Gastroesophageal sphincter (tissue), 4 donors: ENCODE measurements around the gene SARS1. TPM values are rescaled to one million over a fixed set of nuclear protein-coding genes. Genes with fewer than 3 reads are reported as not detected.

Source experiments
- ATAC-seq: fragments of 150-250 bp; one replicate; pipeline ENCODE4 v1.9.1; 2016; ENCODE audit warnings: mild to moderate bottlenecking, moderate library complexity
- H3K27ac ChIP-seq, 4 donors: fragments of 200-600 bp; sonication (generic) in 3 of 4; 1 replicate in 3 of 4; 2 replicates in 1 of 4; pipeline ENCODE4 v1.5.1; 2016 to 2019
- H3K27me3 ChIP-seq: fragments of 200-600 bp; sonication (generic); one replicate; pipeline ENCODE4 v1.5.1; 2019
- H3K36me3 ChIP-seq, 2 donors: fragments of 200-600 bp; sonication (generic); one replicate each; pipeline ENCODE4 v1.5.1; 2019; ENCODE audit warnings: control low read depth in 1 of 2
- H3K4me1 ChIP-seq, 3 donors: fragments of 200-600 bp; sonication (generic); 1 replicate in 2 of 3; 2 replicates in 1 of 3; pipeline ENCODE4 v1.5.1; 2016 to 2019; ENCODE audit warnings: control low read depth in 2 of 3
- H3K4me3 ChIP-seq, 2 donors: fragments of 200-600 bp; sonication (generic); one replicate each; pipeline ENCODE4 v1.5.1; 2019; ENCODE audit warnings: mild to moderate bottlenecking in 1 of 2, moderate library complexity in 1 of 2
- H3K9me3 ChIP-seq, 3 donors: fragments of 200-600 bp; sonication (generic); one replicate each; pipeline ENCODE4 v1.5.1; 2017 to 2019; ENCODE audit warnings: control low read depth in 2 of 3
- CTCF ChIP-seq, 4 experiments: fragments of 200-600 bp in 2 of 4; fragments of 450-650 bp in 2 of 4; sonication (generic) in 1 of 4; IDR thresholded peaks; one replicate each; pipeline ENCODE4 v1.5.1; 2017 to 2019; ENCODE audit warnings: antibody characterized with exemption in 4 of 4, mild to moderate bottlenecking in 2 of 4, moderate library complexity in 2 of 4
- EP300 ChIP-seq: sonication (generic); formaldehyde crosslinking; IDR thresholded peaks from one replicate; pipeline ENCODE4 v1.6.1; 2017; ENCODE audit warnings: antibody characterized with exemption, mild to moderate bottlenecking
- POLR2A ChIP-seq, 2 donors: fragments of 450-650 bp; IDR thresholded peaks; one replicate each; pipeline ENCODE4 v1.6.1; 2017; ENCODE audit warnings: antibody characterized with exemption in 2 of 2, mild to moderate bottlenecking in 2 of 2, moderate library complexity in 1 of 2
- POLR2AphosphoS5 ChIP-seq: sonication (generic); formaldehyde crosslinking; IDR thresholded peaks from one replicate; pipeline ENCODE4 v1.6.1; 2017; ENCODE audit warnings: antibody characterized with exemption
- WGBS, 2 donors: methylation state at CpG; one replicate each; pipeline ENCODE4 v1.1.5; 2018; ENCODE audit warnings: low coverage in 1 of 2; 5-methylcytosine and 5-hydroxymethylcytosine counted together
- total RNA-seq, 4 donors: library from RNA; depleted of rRNA; stranded (reverse); fragments of >200 nt; gene quantifications; one replicate each; pipeline ENCODE4 v1.1.0, GENCODE V29; 2016

Gene SARS1
- total RNA-seq, 4 donors from 2014 or later, result 154 to 187 (median 158) TPM

- WGBS, 2 donors, result 80 to 83% methylated on average over 3 to 4 of the region's 7 CpGs
- no peak overlapping the region for H3K4me3 ChIP-seq
- H3K27ac ChIP-seq, result peak overlapping the region in 3 of 4 donors; percentile 72 to 81 (median 80)
- no peaks in the 10 kb centered on the region for H3K9me3 ChIP-seq
- H3K4me1 ChIP-seq, result peaks cover 0 to 47% (median 10%) of the 10 kb centered on the region in 3 donors
- no peaks in the 10 kb centered on the region for H3K36me3 ChIP-seq
- TF ChIP-seq POLR2A (IDR thresholded peaks at IDR 0.05) (no peak), EP300 (no peak), POLR2AphosphoS5 (no peak), CTCF (IDR thresholded peaks at IDR 0.05) (no peak)
- ATAC-seq, result no peak
- H3K27me3 ChIP-seq, result no peaks in the 10 kb centered on the region
These were observed 29.0 kb upstream of the SARS1 start for GRCh38 chr1:109184687-109185086.

GRCh38 chr1:109185357-109185756, 28.4 kb upstream of the SARS1 start:
- no peak overlapping the region for H3K4me3 ChIP-seq
- H3K36me3 ChIP-seq, result no peaks in the 10 kb centered on the region
- peak; percentile 25 for ATAC-seq
- TF ChIP-seq POLR2AphosphoS5 (no peak), CTCF (IDR thresholded peaks at IDR 0.05) (no peak), EP300 (no peak), POLR2A (IDR thresholded peaks at IDR 0.05) (no peak)
- peak overlapping the region in 3 of 4 donors; percentile 72 to 81 (median 80) for H3K27ac ChIP-seq
- no peaks in the 10 kb centered on the region for H3K9me3 ChIP-seq
- H3K4me1 ChIP-seq, result peaks cover 0 to 47% (median 10%) of the 10 kb centered on the region in 3 donors
- 38 to 41% methylated on average over 7 of the region's 8 CpGs for WGBS, 2 donors
- no peaks in the 10 kb centered on the region for H3K27me3 ChIP-seq

- Histone ChIP-seq H3K36me3 (no peaks in the 10 kb centered on the region), H3K27me3 (no peaks in the 10 kb centered on the region), H3K4me1 (peaks cover 0 to 42% (median 10%) of the 10 kb centered on the region in 3 donors), H3K9me3 (no peaks in the 10 kb centered on the region), H3K27ac (peak overlapping the region; percentile 45 to 81 (median 76)), H3K4me3 (no peak overlapping the region)
- TF ChIP-seq POLR2A (IDR thresholded peaks at IDR 0.05) (no peak), POLR2AphosphoS5 (no peak), EP300 (no peak), CTCF (IDR thresholded peaks at IDR 0.05) (no peak)
- ATAC-seq, result no peak
- 15 to 46% methylated on average over 5 of the region's 5 CpGs for WGBS, 2 donors
These were observed 27.6 kb upstream of the SARS1 start for GRCh38 chr1:109185990-109186732.

GRCh38 chr1:109186733-109187086, 27.0 kb upstream of the SARS1 start:
- Histone ChIP-seq H3K27ac (peak overlapping the region; percentile 54 to 81 (median 76)), H3K36me3 (no peaks in the 10 kb centered on the region), H3K4me3 (no peak overlapping the region), H3K27me3 (no peaks in the 10 kb centered on the region), H3K4me1 (peaks cover 0 to 37% (median 10%) of the 10 kb centered on the region in 3 donors), H3K9me3 (no peaks in the 10 kb centered on the region)
- 7 to 40% methylated on average over 1 to 3 of the region's 8 CpGs for WGBS, 2 donors
- TF ChIP-seq POLR2AphosphoS5, result no peak
- TF ChIP-seq CTCF (IDR thresholded peaks at IDR 0.05), result no peak
- TF ChIP-seq POLR2A (IDR thresholded peaks at IDR 0.05), result no peak
- no peak for TF ChIP-seq EP300
- ATAC-seq, result peak; percentile 57

- H3K27me3 ChIP-seq, result no peaks in the 10 kb centered on the region
- H3K4me3 ChIP-seq, result no peak overlapping the region
- H3K27ac ChIP-seq, result peak overlapping the region; percentile 54 to 81 (median 76)
- H3K4me1 ChIP-seq, result peaks cover 0 to 34% (median 10%) of the 10 kb centered on the region in 3 donors
- no peaks in the 10 kb centered on the region for H3K9me3 ChIP-seq
- peak; percentile 10 for ATAC-seq
- H3K36me3 ChIP-seq, result no peaks in the 10 kb centered on the region
- 50 to 74% methylated on average over 1 to 3 of the region's 5 CpGs for WGBS, 2 donors
- TF ChIP-seq CTCF (IDR thresholded peaks at IDR 0.05), result no peak
- TF ChIP-seq EP300, result no peak
- no peak for TF ChIP-seq POLR2AphosphoS5
- TF ChIP-seq POLR2A (IDR thresholded peaks at IDR 0.05), result no peak
These were observed 26.6 kb upstream of the SARS1 start for GRCh38 chr1:109187127-109187526.
